Activated CD4-positive, alpha-beta T cell treated with anti-CD3 and anti-CD28 coated beads, Interleukin-2, amount 50 U/mL, for 16 hours (primary cell): ENCODE measurements around the gene UBE2D2.
"Not testable (repeated sequence)": the region's sequence is repeated elsewhere in the genome, so short reads cannot be mapped to it uniquely, and the experiment has no call there.

Experiments
- DNase-seq: peaks from one replicate; pipeline ENCODE4 v3.0.0-alpha.2; 2020

The UBE2D2 gene

DNA sequence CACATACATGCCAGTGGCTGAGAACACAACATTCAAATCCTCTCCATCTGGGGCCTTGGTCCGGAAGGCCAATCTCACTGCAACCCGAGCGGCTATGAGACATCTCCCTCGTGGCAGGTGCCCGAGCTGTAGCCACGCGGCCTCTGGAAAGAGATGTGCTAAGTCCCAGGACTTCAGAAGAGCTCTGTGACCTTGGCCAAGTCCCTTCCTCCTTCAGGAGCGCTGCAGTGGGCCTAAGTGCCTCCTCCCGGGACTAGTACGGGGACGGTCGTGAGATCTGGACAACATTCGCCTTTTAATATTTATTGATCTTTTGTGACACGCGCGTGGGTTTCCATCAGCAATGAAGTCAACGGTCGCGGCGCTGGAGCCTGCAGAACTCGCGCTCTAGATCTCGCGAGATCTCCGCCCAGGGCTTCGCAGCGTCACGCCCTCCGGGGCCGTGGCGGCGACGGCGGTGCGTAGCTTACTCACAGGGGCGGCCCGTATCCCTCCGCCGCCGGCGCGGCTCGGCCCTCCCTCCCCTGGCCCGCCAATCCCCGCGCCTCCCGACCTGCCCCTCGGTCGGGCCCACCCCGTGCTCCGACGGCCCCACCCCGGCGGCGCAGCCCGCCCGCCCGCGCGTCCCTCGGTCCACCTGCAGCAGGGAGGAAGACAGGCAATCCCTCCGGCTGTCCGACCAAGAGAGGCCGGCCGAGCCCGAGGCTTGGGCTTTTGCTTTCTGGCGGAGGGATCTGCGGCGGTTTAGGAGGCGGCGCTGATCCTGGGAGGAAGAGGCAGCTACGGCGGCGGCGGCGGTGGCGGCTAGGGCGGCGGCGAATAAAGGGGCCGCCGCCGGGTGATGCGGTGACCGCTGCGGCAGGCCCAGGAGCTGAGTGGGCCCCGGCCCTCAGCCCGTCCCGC lies at the start of gene UBE2D2:
UBE2D2 (plus strand) TSS at position 588 of the 903 bp plus-strand sequence. CDS start 453 bp downstream, outside the sequence.
- DNase-seq, result peak; percentile 97

GRCh38 chr5:139512786-139513390 lies 48.3 kb upstream of the UBE2D2 start:
- DNase-seq, result no peak

DNA sequence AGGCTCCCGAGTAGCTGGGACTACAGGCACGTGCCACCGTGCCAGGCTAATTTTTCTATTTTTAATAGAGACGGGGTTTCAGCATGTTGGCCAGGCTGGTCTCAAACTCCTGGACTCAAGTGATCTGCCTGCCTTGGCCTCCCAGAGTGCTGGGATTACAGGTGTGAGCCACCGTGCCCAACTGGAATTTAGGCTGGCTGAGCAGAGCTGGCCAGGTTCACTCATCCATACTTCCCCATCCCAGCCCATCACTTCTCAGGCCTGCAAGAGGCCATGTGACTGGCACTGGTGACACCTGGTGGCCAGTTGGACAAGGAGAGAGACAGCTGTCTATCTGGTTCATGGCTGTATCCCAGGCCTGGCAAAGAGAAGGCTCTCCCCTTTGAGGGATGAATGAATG lies 47.7 kb upstream of the UBE2D2 start:
- peak; percentile 82 for DNase-seq

DNA sequence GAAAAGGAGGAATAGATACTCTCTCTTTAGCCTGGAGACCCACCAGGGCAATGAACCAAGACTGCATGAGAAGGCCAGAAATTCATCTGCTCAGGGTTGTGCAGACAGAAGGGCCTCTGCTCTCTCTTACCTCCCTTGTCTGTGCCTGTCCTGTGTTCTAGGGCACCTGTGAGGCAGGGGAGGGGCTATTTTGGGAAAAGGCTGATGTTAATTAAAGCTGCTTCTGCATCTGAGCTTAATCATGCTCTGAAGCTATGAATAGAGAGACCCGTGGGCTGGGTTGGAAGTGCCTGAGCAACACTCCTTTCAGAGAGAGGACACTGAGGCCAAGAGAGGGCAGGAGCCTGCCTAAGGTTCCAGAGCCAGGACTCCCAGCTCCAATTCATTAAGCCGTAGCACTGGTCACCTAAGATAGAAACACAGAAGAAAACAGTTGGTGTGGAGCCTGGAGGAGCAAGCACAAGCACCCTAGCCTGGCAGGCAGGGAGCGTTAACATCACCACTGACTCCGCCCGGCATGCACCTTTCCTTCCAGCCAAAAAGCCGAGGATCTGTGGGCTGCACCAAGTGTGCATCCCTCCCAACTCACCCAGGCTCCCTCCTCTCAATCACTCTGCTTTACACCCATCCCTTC lies 47.2 kb upstream of the UBE2D2 start:
- no peak for DNase-seq

GRCh38 chr5:139514486-139514856 lies 46.7 kb upstream of the UBE2D2 start:
- peak; percentile 68 for DNase-seq

DNA sequence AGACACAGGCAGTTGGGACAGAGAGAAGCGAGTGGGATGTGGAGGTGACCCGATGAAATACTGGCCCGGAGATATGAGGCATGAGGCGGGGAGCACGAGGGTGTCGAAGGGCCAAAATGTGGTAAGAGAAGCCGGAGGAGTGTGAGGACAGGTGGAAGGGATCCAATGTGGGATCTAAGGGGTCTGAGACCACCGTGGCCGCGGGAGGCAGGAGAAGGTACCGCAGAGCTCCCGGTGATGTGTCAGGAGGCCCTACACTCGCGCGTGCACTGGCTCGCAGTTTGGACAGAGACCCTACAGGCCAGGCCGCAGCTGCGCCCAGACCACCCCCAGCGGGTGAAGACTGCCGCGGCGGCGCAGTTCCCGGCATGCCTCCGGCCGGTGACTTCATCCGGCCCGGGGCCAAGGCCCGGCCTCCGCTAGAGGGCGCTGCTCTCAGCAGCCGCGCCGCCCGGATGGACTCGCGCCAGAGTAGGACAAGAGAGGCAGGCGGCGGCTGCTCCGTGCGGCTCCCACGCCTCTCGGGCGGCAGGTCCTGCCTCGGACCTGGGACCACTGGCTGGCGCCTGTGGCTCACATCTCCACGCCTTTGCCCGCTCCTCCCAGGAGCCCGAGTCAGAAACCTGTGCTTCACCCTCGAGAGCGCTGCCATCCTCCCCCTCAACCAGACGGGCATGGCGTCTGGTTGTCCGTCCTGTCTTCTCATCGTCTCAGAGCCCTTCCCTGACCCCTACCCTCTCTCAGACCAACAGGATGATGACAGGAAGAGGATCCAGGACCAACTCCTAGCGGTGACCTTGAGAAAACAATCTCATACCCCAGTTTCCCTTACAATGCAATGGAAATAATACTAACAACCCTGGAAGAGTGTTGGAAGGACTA lies 43.2 kb upstream of the UBE2D2 start:
- peak; percentile 92 for DNase-seq

DNA sequence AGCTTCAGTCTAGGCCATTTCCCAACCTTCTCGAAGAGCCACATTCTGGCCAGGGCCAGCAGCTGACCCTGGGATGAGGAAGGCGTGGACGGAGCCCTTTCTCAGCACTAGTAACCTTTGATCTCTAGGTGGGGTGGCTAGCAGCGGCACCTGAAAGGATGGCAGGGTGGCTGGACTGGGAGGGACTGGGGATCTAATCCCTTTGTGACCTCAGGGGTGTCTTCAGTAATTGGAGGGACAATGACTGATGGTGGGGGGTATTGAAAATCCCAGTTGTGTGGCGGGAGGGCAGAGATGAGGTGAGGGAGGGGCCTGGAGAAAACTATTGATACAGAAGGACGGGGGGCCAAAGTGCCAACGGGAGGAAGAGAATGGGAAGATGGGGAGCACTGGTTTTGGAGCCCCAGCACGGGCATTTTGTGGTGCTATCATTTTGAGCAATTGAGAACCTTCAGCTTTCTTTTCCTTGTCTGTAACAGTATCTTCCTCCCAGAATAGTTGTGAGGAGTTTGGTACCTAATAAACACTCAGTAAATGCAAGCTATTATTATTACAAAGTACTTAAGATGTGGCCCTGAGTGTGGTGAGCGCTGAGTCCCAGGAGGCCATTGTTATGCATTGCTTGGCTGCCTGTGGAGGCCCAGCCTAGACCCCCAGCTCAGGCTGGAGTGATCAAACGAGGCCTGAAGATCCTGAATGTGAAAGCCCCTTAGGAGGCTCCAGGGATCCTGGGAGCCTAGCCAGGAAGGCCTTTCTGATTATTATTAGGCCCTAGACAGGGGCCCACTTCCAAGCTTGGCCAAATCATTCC lies 37.3 kb upstream of the UBE2D2 start:
- DNase-seq, result no peak

GRCh38 chr5:139524446-139524845 lies 36.7 kb upstream of the UBE2D2 start:
- no peak for DNase-seq

GRCh38 chr5:139524940-139525585 lies 36.1 kb upstream of the UBE2D2 start:
- DNase-seq, result no peak

- not testable (repeated sequence) for DNase-seq
Measured at GRCh38 chr5:139525586-139526308, 35.4 kb upstream of the UBE2D2 start.

GRCh38 chr5:139526309-139527089 lies 34.6 kb upstream of the UBE2D2 start:
- not testable (repeated sequence) for DNase-seq

GRCh38 chr5:139527090-139527470 lies 34.1 kb upstream of the UBE2D2 start:
- DNase-seq, result not testable (repeated sequence)

- not testable (repeated sequence) for DNase-seq
Measured at GRCh38 chr5:139527896-139528467, 33.2 kb upstream of the UBE2D2 start.

DNA sequence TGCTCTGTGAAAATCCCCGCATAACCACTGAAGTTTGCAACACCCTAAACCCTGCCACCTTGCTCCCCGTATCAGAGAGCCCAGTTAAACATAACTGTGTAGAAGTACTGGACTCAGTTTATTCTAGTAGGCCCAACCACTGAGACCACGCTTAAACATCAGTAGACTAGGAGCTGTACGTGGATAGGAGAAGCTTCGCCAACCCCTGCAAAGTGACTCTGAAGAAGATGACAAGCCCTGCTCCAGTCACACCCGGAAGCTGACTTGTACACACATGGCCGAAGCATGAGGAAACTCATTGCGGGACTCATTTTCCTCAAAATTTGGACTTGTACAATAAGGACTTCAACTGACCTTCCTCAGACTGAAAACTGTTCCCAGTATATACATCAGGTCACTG lies 32.4 kb upstream of the UBE2D2 start:
- not testable (repeated sequence) for DNase-seq

DNA sequence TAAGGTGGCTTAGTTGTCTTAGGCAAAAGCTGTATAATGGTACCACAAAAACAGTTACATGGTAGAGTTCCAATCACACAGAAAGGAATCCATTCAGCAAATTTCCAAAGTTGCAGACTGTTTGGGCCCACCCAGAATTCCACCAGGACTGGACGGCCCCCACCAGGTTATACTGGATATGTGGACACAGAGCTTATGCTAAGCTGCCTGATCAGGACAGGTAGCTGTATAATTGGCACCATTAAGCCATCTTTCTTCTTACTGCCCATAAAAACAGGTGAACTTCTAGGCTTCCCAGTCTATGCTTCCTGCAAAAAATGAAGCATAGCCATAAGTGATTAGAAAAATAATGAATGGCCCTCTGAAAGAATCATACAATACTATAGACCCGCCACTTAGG lies 31.1 kb upstream of the UBE2D2 start:
- DNase-seq, result not testable (repeated sequence)

- DNase-seq, result no peak
Measured at GRCh38 chr5:139531772-139532169, 29.4 kb upstream of the UBE2D2 start.

- DNase-seq, result peak; percentile 55
Measured at GRCh38 chr5:139543423-139543991, 17.6 kb upstream of the UBE2D2 start.

- not testable (repeated sequence) for DNase-seq
Measured at GRCh38 chr5:139546593-139546992, 14.5 kb upstream of the UBE2D2 start.
